GM21390 (cell line): Measurements from ENCODE around the gene DNAL1.

Experiments
- ATAC-seq: cut with Tn5 transposase; IDR thresholded peaks from one replicate; pipeline ENCODE4 v1.9.1; 2021; ENCODE audit not compliant: unreplicated experiment

DNAL1 gene

GRCh38 chr14:73741876-73742519 lies 97.2 kb downstream of the DNAL1 start:
- ATAC-seq: no peak

DNA sequence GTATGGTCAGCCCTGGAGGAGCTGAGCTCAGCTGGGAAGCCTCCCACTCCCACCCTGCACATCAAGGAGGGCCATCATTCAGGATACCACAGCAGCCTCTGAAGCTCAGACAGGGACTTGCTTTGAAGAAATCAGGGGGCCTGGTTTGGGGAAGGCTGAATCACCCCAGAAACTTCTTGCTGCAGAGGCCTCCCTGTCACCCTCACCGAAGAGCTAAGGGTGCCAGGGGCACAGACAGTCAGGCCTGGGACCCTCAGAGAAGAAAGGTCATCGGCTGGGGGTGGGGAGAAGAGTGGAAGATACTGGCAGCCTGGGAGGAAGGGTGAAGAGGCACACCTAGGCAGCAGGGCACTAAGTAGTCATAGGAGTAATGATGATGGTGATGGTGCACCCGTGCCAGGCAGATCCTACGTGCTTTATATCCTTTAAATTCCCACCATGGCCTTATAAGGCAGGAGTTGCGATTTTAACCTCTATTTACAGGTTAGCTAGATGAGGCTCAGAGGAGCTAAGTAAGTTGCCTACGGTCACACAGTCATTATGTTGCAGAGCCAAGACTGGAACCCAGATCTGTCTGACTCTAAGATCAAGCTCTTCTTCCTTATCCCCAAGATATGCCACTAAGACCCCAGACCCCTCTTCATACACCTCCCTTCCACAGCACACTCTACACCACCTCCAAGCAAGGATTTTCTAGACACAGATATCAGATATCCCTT lies 97.9 kb downstream of the DNAL1 start:
- no peak for ATAC-seq

DNA sequence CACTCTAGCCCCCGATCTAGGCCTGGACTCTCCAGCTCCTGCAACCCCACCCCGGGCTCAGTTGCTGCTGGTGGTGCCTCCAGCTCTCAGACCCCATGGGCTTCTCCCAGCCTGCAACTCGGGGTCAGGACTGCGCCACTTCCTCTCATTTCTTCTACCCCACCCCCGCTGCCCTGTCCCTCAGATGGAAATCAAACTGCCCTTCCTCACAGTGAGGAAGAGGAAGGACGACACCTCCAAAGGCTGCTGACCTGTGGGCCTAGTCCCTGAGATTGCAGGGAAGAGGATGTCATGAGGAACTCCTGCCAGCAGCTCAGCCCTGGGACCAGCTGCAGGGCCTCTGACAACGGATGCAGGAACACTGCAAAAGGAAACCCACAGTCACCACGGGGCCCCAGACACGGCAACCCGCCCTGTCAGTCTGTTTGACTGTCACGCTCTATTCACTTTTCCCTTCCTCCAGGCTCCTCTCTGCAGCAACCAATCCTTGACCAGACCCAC lies 98.7 kb downstream of the DNAL1 start:
- ATAC-seq: peak; percentile 50

- ATAC-seq: no peak
Measured at GRCh38 chr14:73744175-73744867, 99.5 kb downstream of the DNAL1 start.

DNA sequence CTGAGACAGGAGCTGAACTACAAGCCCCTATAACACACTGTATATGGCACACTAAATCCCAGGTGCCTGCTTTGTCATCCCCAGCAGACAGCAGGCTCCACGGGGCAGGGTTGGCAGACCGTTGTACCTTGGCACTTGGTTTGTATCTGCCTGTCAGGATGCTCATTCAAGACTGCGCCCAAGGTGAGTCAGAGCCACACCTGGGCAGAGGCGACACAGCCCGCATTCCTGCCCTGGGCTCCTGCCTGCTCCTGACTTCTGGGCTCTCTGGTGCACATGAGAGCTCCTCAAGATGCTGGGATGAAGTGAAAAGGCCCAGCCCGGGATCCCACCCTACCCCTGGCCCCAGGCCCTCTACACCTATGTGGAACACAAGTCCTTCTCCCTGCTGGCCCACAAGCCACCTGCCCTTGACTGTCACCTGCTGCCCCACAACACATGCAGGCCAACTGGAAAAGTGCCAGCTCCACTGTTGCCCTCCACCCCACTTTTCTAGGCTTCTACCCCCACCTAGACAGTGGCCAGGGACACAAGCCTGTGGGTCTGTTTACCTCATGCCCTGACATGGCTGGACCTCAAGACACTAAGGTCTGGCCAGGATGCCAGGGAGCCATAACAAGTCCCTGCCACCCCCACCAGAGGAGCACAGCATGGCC lies 100.2 kb downstream of the DNAL1 start:
- ATAC-seq: no peak

DNA sequence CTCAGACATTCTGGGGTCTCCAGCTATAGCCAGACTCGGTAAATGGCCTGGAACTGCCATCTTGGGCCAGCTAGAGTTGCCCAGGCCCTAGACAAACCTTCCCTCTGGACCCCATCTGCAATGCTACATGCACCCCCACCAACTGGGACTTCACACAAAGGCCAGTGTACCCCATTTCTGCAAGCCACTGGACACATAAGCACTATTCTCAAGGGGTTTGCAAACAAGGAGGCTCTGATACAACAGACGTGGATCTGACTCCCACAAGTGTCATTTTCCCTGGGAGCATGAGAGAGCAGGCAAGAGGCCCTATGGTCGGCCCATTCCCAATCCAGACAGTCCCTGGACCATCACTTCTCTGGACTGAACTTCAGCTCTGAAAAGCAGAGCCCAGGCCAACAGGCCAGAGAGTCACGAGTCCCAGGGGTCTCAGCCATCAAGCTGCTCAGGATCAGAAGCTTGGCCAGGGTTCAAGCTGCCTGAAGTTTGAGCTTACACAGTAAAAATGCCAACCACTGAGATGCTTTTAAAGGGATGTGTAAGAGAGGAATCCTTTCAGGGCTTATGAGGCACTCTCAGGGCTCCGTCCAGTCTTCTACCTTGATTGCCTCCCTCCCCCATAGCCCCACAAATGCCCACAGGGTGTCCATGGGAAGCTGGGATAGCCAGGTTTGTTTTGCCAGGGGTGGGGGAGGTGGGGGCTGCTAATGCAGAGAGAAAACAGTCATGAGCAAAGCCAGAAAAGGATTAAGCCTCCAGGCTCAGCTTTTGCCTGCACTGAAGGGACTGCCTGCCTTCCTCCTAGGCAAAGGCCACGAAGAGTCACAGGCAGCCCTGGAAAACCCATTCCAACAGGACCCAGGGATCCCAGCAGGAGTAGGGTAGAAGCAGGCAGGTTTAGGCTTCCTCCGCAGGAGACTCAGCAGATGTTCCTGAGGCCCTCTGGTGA lies 101.1 kb downstream of the DNAL1 start:
- ATAC-seq: no peak

DNA sequence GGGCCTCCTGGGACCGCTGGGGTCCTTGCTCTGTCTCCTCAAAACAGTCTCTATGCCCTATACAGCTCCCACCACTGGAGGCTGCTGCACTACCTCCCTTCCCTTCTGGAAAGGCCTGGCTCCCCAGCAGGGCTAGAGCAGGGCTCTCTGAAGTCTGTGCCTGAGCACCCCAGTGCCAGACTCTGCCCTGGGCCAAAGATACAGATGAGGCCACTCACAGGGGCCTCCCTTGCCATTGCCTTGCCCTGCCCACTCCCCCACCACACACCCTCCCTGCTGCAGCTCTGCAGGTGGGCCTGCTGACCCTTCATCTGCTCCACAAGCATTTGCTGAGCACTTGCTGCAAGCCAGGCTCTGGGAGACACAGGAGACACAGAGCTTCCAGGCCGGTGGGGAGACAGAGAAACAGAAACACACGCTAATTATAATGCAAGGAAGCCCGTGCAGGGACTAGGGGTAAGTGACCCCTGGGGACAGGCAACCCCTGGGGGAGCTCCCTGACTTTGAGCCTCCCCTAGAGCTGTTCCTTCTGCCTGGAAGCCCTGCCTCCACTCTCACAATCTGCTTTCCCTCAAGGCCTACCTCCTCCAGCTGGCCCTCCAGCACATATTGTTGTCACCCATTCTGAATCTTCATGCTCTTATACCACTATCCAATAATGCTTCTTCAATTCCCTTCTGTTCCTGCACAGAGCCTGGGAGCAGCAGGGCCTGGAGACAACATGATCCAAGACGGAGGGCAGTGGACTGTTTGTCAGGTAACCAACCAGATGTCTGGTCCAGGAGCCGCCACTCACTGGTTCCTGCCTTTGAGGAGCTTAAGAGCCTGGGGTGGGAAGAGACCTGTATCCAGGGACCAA lies 102.0 kb downstream of the DNAL1 start:
- ATAC-seq: no peak

- ATAC-seq: no peak
Measured at GRCh38 chr14:73747379-73748211, 102.8 kb downstream of the DNAL1 start.

DNA sequence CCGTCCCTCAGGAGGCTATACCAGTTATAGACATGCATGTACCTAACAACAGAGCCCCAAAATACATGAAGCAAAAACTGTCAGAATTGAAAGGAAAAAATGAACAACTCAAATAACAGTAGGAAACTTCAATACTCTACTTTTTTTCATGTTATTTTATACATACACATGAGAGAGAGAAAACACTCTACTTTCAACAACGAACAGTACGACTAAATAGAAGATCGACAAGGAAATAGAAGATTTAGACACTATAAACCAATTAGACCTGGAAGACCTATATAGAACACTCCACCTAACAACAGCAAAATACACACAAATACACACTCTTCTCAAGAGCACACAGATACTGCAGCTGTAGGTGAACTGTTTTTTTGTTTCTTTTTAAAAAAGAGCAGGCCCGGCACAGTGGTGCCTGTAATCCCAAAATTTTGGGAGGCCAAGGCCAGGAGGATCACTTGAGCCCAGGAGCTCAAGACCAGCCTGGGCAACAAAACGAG lies 104.1 kb downstream of the DNAL1 start:
- no peak for ATAC-seq

- no peak for ATAC-seq
Measured at GRCh38 chr14:73749706-73750530, 105.1 kb downstream of the DNAL1 start.

DNA sequence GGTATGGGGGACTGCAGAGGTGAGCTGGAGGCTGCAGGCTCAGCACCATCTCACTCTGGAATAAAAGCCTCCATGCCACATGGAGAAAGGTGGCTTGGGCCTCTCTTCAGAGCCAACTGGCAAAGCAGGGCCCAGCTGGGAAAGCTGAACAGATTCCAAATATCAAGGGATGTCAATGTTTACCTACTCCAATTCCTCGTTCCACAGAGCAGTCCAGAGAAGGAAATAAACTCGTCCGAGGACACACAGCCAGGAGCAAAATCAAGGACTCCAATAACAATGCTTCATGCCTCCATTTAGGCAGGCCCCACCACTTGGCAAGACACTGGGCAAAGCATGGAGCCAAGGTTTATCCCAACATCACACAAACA lies 105.7 kb downstream of the DNAL1 start:
- ATAC-seq: no peak

- ATAC-seq: no peak
Measured at GRCh38 chr14:73751157-73751691, 106.4 kb downstream of the DNAL1 start.

- no peak for ATAC-seq
Measured at GRCh38 chr14:73752297-73752992, 107.7 kb downstream of the DNAL1 start.
